T-helper 22 cell (primary cell): ENCODE measurements around the gene C1QTNF1.

Source experiments
- DNase-seq: peaks from one replicate; pipeline ENCODE4 v3.0.0-alpha.2; 2020; ENCODE audit warnings: low read depth

The C1QTNF1 gene

DNA sequence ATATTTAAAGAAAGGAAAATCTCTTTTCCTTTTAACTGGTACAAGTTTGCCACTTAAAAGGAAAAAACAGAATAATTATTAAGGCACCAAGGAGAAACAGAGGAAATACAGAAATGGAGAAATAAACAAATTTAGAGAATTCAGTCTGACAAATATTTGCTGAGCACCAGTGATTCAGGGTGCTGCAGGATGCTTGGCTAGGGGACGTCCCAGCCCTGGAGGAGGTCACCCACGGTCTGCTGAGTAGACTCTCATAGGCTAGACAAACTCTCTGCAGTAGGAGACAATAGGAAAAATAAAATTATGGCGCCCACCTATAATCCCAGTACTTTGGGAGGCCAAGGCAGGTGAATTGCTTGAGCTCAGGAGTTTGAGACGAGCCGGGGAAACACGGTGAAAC lies 15.9 kb downstream of the C1QTNF1 start:
- no peak for DNase-seq

- DNase-seq: no peak
Observed at GRCh38 chr17:79041041-79041570, 17.1 kb downstream of the C1QTNF1 start.

- no peak for DNase-seq
Observed at GRCh38 chr17:79041723-79042420, 17.9 kb downstream of the C1QTNF1 start.

- DNase-seq: peak; percentile 34
Observed at GRCh38 chr17:79042421-79043190, 18.6 kb downstream of the C1QTNF1 start.

- no peak for DNase-seq
Observed at GRCh38 chr17:79043191-79043930, 19.4 kb downstream of the C1QTNF1 start.

GRCh38 chr17:79043931-79044320 lies 20.0 kb downstream of the C1QTNF1 start:
- DNase-seq: no peak

- no peak for DNase-seq
Observed at GRCh38 chr17:79044462-79044861, 20.5 kb downstream of the C1QTNF1 start.

GRCh38 chr17:79045001-79045729 lies 21.2 kb downstream of the C1QTNF1 start:
- no peak for DNase-seq

- DNase-seq: peak; percentile 10
Observed at GRCh38 chr17:79045842-79046196, 21.9 kb downstream of the C1QTNF1 start.

DNA sequence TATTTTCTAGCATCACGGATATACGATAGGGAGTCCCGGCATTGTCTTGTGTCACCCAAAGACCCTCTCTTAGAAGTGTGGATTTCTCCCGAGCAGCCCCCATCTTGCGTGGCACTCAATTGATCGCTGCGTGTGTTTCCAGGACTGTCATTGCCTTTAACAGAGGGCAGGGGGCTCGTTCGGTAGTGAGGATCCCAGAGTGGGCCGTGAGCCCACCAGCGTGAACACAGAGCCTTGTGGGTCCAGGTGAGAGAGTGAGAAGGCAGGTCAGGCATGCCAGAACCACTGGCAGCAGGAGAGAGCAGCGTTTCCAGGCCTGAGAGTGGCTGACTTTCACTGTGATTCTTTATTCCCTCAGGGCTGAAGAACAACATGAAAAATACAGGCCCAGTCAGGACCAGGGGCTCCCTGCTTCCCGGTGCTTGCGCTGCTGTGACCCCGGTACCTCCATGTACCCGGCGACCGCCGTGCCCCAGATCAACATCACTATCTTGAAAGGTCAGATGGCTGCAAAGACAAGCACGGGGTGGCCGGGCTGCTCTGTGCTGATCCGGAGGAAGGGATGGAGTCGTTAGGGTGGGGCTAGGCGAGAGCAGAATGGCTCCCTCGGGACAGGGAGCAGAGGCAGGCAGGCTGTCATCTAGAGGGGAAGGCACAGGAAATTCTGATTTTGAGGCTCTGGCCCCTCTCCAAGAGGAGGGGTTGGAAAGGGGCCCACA lies 22.4 kb downstream of the C1QTNF1 start:
- no peak for DNase-seq

GRCh38 chr17:79046916-79047280 lies 22.9 kb downstream of the C1QTNF1 start:
- DNase-seq: no peak

DNA sequence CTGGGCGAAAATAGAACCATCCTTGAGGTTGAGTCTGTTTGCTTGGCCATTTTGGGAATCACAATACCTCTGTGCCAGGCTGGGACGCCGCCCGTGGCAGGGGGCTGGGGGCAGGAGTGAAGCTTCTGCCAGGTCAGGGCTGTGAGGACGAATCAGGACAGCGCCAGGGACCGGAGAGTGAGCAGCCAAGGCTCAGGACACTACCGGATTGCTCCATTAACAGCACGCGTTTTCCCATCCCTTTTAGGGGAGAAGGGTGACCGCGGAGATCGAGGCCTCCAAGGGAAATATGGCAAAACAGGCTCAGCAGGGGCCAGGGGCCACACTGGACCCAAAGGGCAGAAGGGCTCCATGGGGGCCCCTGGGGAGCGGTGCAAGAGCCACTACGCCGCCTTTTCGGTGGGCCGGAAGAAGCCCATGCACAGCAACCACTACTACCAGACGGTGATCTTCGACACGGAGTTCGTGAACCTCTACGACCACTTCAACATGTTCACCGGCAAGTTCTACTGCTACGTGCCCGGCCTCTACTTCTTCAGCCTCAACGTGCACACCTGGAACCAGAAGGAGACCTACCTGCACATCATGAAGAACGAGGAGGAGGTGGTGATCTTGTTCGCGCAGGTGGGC lies 23.4 kb downstream of the C1QTNF1 start:
- no peak for DNase-seq

- no peak for DNase-seq
Observed at GRCh38 chr17:79047923-79048825, 24.2 kb downstream of the C1QTNF1 start.

GRCh38 chr17:79048826-79049755 lies 25.1 kb downstream of the C1QTNF1 start:
- no peak for DNase-seq

DNA sequence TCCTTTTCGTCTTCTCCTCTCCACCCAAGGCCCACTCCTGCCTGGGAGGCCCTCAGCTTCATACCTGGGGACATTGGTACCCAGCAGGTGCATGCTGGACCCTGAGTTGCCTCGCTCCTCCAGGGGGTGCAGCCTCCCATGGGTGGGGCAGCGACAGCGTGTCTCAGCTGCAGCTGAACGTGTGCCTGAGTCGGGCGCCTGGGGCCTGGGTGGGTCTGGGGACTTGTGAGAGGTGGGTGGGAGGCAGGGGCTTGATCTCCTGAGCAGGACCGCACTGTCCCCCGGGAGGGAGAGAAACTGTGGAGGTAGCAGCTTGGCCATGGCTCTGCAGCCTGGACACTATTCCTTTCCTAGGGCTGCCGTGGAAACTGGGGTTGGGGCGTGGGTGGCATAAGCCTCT lies 25.9 kb downstream of the C1QTNF1 start:
- DNase-seq: no peak

DNA sequence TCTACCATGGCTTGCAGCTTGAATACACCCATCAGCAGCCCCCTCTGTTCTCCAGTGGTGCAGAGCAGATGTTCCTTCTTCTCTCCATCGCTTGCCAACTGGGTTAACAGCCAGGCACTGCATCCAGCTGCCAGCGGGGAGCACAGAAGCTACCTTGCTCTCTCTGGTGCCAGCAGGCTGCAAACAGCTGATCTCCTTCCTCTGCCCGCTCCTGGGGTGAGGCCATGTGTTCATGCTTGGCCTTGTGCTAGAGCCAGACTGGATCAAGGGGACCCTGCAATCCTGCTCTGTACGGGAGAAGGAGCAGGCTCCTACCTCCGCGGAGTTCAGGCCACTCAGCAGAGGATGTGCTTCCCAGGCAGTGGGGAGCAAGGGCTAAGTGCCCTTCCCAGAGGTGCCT lies 26.6 kb downstream of the C1QTNF1 start:
- DNase-seq: no peak

GRCh38 chr17:79051306-79051705 lies 27.3 kb downstream of the C1QTNF1 start:
- DNase-seq: no peak

DNA sequence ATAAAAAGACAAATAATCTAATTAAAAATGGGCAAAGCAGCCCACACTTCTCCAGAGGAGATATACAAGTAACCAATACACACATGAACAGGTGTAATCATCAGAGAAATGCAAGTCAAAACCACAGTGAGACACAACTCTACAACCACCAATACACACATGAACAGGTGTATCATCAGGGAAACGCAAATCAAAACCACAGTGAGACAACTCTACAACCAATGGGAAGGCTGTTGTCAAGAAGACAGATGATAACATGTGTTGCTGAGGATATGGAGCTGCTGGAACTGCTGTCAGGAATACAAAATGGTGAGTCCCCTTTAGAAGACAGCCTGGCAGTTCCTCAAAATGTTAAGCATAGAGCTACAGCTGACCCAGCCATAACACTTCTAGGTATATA lies 28.2 kb downstream of the C1QTNF1 start:
- no peak for DNase-seq
